RPMI8226 (cell line): ENCODE data around the gene BIN1.
A peak's percentile ranks its signal among the peaks of the same experiment; 100 is the strongest.

Experiments
- DNase-seq: peaks from one replicate; pipeline ENCODE4 v3.0.0-alpha.2; 2015

Gene BIN1

DNA sequence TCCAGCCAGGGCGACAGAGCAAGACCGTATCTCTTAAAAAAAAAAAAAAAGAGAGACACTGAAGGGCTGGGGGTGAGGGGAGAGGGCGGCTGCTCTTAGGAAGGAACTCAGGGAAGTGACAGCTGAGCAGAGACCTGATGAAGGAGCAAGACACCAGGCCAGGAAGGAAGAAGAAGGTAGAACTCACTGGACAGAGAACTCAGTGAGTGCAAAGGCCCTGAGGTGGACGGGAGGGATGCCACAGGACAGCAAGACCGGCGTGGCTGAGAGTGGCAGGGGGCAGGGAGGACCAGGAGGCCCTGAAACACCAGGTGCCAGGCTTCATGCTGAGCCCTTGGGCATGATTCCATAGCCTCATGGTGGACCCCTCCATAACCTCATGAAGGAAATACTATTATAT, 18.2 kb downstream of the BIN1 start:
- DNase-seq, result no peak

DNA sequence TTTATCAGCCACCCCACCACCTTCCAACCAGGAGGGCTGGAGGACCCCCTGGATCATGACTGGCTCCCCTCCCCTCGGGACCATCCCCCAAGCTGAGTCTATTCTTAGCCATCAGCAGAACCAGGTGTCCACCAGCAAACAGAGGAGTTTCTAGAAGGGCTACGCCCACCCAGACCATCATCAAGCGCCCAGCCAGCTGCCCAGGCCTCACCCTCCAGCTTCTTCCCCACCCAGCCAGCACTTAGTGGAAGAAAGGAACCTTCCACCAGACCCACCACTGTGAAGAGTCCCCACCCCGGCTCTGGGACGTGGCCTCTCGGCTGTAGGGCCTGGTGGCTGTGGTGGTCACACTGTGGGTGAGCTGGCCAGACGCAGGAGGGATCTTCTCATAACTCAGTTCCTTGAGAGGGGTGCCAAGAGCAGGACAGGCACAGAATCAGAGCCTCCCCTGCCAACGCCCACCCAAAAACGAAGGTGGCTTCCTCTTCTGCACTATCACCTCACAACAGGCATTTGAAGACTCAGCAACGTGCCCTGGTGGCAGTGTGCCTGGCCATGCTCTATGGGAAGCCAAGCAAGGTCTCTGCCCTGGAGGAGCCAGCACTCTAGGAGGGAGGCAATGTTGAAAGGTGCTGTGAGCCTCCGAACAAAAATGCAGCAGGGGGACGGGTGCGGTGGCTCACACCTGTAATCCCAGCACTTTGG, 19.0 kb downstream of the BIN1 start:
- DNase-seq, result peak; percentile 20

DNA sequence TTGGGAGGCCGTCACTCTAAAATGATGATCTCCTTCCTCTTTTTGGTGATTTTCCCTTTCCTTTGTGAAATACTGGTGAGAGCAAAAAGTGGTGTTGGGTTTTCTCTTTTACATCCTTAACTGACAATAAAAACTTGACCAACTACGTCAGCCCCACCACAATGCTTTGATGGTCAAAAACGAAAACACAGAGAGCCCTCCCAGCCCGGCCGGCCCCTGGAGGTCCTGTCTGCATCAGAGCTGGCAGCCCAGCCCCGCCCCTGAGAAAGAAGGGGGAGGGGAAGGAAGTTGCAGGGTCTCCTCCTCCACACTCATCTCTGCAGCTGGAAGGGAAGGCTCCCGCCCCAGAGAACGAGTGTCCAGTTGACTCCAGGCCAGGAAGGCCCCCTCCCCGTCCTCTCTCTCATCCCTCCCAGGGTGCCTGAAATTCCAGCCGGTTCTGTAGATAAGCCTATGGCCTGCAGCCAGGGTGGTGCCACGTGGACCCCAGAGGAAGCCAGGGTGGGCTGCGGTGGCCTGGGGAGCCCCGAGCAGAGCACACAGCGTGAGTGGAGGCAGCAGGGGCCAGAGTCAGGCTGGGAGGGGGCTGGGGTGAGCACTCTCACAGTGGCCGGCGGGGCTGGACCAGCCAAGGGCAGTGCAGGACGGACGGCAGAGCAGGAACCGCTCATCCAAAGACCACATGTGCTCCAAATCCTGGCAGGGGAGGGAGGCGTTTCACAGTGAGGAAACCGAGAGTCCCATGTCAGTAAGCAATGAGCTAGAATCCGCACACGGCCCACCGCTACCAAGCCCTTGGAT, 19.8 kb downstream of the BIN1 start:
- peak; percentile 20 for DNase-seq

DNA sequence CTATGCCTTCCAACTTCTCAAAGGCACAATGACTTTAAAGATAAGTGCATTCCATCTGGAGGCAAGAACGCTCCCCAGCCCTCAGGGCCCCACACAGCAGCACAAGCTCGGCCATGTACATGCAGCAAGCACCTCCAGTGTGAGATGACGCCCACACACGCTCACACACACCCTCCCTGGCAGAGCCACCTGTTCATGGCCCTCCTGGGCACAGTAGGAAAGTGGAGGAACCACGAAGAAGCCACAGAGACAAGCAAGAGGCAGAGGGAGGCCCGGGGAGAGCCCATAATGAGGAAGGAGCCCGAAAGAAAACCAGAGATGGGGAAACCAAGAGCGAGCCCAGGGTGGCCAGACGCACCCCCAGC, 21.7 kb downstream of the BIN1 start:
- DNase-seq, result no peak

DNA sequence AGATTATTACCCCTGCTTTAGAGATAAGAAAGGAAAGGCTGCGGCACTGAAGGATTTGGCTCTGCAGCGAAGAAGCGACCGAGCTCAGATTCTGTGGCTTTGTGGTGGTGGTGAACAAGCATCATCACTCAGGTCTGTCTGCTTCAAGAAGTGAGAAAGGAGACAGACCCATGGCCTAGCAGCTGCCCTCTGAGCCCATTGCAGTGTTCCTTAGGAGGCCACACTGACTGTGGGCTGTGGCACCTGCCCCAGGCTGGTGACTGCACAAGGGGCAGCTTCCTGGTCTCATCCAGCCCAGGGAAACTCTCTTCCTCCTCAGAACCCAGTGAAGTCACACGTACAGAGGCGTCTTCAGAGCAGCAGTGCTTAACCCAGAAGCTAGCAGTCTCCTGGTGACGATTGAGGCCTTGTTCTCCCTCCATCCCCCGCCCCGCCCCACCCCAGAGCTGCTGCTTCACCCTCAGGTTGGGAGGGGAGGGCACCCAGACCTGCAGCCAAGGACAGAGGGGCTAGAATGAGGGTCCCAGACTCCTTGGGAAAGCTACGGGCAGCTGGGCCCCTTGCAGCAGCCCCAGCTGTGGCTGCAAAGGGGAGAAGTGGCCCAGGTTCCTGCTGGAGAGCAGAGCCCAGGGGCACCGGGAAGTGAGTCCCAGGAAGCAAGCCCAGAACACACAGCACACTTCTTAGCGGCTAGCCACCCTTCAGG, 22.2 kb downstream of the BIN1 start:
- DNase-seq, result no peak

DNA sequence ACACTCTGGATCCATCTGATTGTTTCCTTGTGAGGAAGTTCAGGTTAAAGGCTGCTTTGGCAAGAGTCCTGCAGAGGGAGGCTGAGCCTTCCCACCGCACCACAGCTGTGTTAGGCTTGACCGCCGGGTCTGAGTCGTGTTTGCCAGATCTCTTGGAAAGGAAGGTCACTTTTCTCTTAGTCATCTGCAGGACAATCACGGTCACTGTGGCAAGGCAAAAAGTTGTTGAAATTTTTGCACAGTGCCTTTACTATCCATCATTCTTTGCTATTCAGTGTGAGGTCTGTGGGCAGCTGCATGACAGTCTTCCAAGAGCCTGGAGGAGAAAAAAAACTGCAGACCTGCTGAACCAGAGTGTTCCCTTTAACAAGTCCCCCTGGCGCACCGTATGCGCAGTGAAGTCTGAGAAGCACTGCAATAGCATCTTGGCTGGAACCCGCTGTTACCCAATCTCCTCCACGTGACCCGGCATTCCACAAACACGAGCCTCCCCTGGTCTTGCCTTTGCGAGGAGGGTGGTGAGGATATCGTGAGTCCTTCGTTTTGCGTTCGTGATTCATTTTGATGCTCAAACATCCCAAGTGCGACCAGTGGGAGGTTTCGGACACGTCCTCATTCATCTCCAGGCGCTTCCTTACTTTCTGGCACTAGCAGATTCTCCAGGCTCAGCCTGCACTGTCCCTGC, 23.0 kb downstream of the BIN1 start:
- DNase-seq, result no peak

DNA sequence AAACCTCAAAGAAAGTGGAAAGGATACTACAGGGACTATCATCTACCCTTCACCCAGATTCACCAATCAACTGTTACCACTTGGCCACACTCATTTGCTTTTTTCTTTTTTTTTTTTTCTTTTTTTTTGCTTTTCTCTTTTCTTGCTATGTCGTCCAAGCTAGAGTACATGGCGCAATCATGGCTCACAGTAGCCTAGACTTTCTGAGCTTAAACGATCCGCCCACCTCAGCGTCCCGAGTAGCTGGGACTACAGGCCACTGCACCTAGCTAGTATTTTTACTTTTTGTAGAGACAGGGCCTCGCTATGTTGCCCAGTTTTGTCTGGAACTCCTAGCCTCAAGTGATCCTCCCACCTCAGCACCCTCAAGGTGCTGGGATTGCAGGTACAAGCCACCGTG, 24.0 kb downstream of the BIN1 start:
- no peak for DNase-seq

DNA sequence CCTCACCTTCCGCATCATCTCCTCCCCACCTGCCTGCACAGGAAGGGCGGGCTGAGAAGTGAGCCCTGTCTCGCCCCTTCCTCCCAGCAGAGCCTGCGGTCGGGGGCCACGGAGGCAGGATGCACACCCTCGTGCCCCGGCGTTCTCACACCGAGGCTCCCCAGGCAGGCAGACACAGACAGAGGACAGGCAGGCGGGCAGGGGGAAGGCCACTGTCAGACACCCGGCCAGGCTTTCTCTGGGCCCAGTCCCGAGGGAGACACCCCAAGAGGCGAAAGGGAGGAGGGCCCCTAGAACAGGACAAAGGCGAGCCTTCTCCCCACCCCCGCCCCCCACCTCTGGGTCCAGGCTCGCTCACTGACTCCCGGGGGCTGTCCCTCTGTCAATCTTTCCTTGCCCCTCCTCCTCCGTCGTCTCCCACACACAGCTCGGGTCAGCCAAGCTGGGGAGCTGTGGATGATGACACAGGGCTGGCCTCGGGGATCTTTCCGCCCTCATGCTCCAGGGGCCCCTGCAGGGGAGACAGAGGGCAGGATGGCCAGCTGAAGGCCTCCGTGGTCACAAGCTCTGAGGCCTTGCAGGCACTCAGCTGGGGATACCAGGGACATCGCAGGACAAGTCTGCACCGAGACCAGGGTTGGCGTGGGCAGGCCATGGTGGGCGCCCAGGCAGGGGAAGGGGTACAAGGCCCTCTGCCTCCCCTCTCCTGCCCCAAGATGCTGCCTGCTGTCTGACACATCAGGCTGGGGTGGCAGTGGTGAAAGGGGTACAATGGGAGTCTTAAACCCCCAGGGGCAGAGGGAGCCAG, 24.9 kb downstream of the BIN1 start:
- DNase-seq, result no peak

DNA sequence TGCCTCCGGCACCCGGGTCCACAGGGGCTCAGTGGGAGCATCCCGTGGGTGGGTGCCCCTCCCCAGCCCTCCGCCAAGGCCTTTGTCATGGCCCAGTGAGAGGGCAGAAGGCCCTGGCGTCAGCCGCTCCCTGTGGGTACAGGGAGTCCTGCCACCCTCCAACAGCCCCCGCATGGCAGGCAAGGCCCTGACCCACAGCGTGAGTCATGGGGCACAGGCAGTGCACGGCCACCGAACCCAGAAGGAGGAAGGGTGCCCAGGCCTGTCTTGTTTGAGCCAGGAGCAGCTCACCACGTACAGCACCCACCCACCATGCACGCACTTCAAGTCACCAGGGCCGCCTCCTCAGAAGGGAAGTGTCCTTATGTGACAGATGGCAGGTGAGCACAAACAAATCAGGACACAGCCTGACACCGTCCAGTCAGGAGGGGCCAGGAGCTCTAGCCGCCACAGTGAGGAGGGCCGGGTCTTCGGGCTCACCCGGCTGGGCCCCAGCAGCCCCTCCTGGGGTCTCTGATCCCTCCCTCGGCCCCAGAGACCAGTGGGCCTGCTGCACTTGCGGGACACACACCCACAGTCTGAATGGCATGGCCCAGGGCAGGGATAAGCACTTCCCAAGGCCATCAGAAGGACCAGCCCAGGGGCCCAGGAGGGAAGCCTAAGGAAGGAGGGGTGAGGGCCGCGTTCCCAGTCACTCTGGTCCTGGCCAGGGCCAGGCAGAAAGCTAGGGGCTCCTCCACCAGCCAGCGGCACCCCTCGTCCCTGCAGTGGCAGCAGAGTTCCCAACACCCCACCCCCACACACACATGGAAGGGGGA, 25.8 kb downstream of the BIN1 start:
- DNase-seq, result no peak

DNA sequence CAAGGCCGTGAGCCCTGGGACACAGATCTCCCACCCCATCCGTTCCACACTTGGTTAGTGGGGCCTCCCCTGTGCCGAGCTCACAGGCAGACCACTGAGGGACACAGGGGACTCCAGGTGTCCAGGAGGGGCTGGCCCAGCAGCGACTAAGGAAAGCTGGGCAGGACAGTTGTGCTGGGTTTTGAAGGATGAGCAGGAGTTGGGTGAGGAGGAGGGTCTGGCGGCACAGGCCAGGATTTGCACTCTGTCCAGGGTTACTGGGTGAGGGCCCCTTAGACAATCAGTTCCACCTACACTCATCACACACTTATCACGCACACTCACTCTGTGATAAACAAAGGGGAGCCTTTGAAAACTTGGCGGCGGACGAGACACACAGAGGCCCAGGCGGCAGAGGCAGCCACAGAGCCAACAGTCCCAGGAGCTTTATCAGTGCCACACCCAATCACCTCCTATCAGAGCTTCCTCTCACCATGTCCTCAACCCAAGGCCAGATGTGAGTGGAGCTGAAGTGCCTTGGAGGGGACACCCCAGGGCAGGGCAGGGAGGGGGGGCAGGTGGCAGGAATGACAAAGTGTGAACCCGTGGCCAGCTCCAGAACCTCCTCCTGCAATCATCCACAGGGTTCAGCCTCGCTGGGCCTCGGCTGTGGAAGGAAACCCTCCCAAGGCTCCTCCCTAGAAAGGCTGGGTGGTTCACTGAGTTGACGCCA, 26.6 kb downstream of the BIN1 start:
- DNase-seq, result no peak

DNA sequence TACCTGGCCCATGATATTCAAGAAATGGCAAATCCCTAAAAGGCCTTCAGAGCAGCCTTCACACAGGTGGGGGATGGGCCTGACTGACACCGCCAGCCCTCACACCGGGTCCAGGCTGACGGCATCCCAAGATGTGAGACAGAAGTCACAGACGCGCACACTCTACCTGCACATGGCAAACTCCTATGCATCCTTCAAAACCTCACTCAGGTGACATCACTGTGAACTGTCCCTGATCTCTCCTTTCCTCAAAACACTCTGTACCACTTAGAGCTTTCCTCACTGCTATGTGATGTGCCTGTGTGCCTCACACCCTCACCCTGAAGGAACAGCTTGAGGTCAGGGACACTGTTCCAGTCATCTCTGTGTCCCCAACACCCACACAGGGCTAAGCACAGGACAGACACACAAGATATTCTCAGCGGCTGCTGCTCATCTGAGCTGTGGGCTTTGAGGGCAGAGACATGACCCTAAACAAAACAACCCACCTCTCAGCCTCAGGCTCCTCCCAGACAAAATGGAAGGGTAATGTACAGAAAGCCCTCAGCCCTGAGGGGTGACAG, 27.5 kb downstream of the BIN1 start:
- DNase-seq, result no peak

DNA sequence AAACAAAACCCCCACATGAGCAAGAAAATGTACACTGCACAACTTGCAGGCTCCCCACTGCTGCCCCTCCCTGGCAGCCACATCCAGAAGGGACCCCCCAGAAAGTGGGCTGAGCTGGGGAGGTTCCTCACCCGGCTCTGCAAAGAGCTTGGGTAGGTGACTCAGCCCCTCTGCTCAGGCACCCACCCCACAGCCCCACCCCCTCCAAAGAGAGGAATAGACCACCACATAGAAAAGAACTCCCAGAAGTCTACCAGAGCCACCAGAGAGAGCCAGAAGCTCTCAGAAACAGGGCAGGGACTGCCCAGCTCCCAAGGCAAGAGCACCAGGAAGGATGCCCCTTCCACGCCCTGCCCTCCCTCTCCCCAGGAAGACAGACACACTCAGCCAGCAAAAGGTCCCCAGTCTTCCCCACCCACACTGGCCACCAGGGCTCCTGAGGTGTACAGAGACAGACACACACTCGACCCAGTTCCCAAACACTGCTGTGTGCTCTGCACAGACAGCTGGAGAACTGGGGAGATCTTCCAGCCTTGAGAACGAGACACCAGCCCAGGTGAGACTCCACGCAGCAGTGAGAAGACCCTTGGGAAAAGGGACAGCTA, 28.2 kb downstream of the BIN1 start:
- no peak for DNase-seq

DNA sequence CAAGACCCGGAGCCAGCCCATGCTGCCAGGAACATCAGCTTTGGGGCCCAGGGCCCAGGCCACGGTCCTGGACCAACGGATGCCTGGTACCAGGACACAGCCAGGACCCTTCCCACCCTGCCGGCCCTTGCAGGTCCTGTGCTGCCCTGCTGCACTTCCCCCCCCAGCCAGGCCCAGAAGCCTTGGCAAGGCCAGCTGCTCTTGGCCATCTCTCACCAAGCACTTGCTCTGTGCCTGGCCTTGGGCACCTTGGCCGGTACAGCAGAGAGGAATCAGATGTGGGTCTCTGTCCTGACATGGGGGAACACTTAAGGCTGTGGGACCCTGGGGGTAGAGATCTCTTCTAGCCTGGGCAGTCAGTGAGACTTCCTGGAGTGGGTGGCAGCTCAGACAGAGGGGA, 28.9 kb downstream of the BIN1 start:
- DNase-seq, result no peak

DNA sequence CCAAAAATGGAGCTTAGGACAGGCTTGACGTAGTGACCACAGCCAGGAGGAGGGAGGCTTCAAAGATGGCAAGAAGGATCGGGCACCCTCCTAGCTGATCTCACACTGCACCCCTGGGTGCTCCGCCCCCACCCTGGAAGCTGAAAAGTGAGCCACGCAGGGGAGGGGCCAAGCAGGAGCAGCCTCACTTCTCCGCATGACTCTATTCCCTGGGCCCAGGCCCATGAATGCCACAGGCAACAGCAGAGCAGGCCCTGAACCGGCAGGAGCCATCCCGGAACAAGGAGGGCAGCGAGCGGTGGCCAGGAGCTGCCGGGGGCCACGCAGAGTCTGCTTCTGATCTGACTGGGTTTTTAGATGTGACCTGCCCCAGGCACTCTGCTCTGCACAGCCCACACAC, 30.0 kb downstream of the BIN1 start:
- DNase-seq, result no peak

DNA sequence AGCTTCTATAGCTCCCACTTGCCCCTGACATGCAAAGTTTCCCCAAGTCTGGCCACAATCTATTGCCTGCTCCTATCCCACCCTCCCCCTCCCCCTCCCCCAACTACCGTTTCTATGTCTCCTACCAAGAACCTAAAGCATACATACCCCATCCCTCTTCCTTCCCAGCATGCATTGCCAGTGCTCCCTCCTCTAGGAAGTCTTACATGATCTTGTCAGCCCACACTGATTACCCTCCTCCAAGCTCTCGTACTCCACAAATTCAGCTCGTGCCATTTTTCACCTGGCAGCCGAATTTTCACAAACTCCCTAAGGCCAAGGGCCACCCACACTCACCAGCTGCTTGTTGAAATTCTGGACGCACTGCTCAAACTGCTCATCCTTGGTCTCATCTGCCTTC, 30.7 kb downstream of the BIN1 start:
- no peak for DNase-seq

DNA sequence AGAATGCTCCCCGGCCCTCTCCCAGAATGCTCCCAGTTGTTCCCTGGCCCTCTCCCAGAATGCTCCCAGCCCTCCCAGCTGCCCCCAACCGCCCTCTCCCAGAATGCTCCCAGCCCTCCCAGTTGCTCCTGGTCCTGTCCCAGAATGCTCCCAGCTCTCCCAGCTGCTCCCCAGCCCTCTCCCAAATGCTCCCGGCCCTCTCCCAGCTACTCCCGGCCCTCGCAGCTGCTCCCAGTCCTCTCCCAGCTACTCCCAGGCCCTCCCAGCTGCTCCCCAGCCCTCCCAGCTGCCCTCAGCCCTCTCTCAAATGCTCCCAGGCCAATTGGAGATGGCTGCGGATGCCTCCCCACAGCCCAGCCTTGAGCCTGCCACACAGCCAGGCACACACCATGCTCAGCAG, 31.1 kb downstream of the BIN1 start:
- DNase-seq, result no peak

DNA sequence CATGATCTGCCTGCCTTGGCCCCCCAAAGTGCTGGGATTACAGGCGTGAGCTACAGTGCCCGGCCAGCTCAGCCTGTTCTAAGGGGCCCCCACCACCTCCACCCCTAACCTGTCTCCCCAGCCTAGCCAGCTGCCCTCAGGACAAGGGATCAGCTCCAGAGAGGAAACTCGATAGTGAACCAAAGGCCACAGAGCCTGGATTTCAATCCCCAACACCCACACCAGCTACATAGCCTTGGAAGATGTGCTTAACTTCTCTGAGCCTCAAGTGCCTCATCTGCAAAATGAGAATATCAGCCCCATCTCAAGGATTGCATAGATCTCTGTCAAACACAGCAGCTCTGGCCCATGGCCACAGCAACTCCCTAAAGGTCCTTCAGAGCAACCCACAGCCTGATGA, 32.0 kb downstream of the BIN1 start:
- DNase-seq, result no peak

DNA sequence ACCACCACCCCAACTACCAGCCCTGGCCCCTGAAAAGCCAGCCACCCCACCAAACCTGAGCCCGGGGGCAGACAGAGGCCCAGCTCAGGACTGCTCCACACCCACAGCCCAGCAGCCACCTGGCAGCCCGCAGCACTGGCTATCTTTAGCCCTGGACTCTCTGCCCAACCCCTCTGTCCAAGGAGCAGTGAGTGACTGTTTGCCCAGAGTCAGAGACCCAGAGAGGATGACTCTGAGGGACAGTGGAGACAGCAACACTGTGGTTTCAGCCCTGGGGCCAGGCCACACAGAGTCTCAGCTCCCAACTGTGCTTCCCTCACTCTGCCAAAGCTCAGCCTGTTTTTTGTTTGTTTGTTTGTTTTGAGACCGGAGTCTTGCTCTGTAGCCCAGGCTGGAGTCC, 32.6 kb downstream of the BIN1 start:
- no peak for DNase-seq

DNA sequence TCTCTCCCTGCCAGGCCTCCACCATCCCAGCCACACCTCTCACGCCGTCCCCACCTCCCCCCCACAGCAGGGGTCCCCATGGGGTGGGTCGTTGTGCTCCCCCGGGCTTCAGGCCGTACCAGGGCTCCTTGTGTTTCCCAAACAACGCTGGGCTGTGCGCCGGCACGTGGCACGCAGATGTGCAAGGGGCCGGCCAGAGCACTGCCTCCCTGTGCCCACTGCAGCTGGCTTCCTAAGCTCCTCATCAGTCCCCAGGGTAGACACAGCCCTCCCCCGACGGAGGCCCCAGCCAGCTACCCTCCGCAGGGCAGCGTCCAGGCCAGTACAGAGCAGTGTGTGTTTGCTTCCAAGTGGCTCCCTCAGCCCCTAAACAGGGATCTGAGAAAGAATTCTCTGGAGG, 34.0 kb downstream of the BIN1 start:
- no peak for DNase-seq

DNA sequence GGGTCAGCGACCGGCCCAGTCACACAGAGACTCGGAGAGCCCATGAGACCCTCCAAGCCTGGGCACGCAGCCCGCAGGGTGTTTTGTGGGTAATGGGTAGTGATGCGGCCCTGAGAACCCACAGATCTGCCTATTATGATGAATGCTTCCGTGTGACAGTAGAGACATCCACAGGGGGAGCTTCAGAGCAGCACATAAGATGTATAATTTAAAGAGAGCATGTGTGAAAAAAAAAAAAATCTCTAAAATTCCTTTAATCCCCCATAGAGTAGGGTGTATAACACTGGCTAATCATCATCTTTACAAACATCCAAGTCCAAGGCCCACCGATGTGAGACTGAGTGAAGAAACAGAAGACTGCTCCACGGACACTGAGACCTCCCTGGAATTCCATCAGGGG, 34.6 kb downstream of the BIN1 start:
- no peak for DNase-seq
